Hematopoietic multipotent progenitor cell treated with erythropoietin and hydrocortisone succinate and interleukin-3 and kit ligand, for 15 days (in vitro differentiated cells): ENCODE results near the gene BTF3L4.
A peak's percentile ranks its signal among the peaks of the same experiment; 100 is the strongest.
"Not testable (repeated sequence)": the region's sequence is repeated elsewhere in the genome, so short reads cannot be mapped to it uniquely, and the experiment has no call there.

ENCODE experiments used
- DNase-seq: peaks from one replicate; pipeline ENCODE4 v3.0.0-alpha.2; 2015; ENCODE audit warnings: low spot score

Gene BTF3L4

DNA sequence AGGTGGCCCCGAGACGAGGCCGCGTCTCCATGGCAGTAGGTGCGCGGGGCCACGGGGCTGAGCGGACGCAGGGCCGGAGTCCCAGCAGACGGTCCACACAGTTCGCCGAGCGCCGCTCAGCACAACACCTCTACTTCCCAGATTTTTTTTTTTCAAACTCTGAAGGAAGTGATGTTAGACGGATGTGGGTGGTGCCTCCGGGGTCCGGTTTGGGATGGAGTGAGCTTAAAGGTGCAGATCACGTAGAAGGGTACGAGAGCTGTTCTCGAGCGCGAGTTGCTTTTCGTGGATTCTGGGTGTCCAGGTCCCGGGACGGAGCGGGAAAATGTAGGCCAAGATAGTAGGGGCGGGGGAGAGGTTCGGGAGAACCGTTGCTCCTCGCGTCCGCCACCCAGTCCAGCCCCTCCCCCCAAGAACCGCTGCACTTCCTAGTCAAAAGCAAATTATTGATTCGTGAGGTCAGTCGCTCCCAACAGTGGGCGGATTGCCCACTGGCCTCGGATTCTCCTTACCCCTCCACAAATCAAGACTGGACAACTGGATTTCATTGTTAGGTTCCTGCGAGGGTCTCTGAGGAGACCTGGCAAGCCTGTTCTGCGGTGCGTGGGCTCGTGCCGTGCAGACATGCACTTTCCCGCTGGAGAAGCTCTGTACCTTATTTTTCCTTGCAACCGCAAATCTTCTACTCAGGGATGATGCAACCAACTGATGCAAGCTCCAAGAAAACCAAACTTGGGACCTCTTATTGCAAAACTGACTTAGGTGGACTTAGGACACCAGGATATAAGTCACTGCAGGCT lies 829 bp upstream of the BTF3L4 start, which contains the start of gene TXNDC12:
Gene TXNDC12, minus strand, starts transcription at position 126 of the 800 bp plus-strand sequence. Its CDS starts 95 bp downstream, at position 31.
- peak; percentile 39 for DNase-seq

DNA sequence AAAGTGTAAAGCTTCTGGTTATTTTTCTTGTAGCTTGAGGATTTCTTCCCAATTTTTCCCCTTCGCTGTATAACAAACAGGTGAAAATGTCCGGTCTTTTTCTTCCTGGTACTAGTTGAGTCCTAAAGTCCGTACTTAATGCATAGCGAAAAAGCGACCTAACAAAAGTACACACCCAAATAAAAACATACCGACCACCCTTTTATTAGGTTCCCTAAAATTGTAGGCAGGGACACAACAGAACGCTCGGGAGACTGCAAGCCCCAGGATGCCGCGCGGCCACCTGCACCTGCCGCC lies 281 bp upstream of the BTF3L4 start:
- DNase-seq, result no peak

DNA sequence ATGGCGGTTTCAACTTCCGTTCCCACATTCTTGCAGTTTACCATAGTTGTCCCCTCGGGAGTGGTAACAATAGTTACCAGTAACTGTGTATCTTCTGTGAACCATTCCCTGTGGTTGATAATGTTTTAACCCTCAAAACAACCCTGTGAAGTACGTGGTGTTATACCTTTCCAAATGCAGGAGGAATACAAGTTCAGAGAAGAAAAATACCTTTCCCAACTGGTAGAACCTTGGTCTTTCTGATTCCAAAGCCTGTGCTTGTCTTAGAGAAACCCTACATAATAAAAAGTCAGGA lies 789 bp downstream of the BTF3L4 start:
- DNase-seq, result no peak

DNA sequence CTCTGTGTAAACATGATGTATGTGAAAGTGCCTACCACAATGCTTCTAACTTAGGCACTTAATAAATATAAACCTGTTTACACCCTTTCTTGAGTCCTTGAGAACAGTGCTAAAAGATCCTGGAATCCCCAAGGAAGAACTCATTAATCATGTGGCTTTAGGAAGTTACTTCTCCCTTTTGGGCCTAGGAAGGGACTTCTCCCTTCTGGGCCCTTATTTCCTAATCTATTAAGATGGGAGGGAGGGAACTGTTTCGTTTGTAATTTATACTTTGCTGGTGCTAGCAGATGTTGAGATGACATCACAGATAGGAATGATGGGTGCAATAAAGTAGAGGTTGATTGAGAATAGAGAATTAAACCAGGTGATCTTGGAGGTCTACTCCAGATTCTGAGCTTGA lies 1.2 kb downstream of the BTF3L4 start:
- no peak for DNase-seq

DNA sequence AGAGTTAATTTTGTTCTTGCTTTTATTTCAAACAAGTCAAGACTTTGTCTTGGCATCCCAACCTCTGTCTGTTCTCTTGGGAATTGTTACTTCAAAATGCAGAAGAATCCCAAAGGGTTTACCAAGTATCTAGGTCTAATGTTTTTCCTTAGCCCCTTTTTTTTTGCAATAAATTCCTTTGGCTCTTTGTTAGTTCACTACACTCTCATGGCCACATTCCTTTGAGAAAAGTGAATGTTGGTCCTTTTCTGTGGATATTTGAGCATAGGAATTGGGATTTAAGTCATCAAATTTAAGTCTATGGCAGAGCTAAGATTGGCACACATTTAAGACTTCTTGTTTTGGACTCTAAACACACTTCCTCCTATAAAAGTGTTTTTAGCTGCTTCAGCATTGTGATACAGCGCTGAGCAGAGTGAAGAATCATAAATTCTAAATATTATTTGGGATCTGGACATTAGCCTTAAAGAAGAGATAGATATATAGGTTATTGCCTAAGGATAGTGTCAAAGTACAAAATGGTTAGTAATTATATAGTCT lies 1.9 kb downstream of the BTF3L4 start:
- DNase-seq, result no peak

DNA sequence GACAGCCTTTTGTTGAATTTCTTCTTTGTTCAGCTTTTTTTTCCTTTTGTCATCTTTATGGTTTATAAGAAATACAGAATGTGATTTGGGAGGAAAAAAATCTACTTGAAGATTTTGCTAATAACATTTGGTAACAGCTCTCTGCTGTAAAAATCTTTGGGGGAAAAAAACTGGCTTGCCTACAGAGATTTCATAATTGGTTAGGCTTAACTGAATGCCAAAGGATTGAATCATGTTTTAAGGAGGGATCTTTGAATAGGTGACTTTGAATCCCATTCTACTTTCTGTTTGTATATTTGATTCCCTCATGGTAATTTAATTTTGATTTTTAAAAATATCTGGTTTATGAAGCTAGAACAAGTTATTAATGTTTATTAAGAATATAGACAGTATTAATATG lies 3.2 kb downstream of the BTF3L4 start:
- no peak for DNase-seq

DNA sequence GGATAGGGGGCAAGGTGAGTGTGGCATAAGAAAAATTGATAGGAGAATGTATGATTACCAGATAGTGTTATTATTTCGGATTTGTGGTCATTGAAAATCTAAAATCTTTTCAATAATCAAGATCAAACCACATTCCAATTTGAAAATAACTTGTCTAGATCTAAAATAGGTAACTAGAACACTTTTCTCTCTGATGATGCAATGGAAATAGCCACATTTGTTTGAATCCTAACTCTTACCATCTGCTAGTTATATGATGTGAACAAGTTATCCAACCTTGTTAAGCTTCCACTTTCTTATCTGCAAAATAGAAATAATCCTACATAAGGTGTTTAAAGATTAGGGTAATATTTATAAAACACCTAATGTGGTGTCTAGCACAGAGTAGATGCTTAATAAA lies 3.8 kb downstream of the BTF3L4 start:
- no peak for DNase-seq

DNA sequence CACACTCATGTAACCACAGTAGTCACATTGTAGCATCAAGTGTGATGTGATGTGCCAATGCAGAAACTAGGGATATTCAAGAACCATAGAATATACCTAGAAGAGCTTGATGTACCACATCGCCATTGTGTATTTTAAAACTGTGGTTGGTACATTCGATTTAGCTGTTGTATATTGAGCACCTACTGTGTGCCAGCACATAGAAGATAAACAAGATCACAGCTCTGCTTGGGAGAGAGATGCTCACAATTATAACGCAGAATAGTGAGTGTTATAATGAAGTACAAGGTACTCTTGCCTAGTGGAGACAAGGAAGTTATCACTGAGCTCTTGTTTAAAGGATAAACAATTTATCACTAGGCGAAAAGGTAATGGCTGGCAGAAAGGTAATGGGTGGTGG lies 4.7 kb downstream of the BTF3L4 start:
- DNase-seq, result no peak

DNA sequence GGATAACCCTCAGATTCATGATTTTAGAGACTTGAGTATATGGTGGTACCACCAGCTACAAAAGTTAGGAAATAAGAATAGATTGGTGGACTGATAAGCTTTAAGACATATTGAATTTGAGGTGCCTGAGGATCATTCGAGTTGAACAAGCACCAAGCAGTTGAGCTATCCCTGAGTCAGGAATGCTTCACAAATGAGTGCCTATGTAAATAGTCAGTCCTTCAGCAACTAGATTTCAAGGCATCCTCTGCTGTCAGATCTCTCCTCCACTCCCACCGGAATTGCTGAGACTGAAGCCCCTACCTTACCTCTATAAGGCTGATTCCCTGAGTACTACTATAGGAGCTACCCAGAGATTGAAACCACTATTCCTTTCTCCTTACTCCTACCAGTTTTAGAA lies 7.1 kb downstream of the BTF3L4 start:
- no peak for DNase-seq

DNA sequence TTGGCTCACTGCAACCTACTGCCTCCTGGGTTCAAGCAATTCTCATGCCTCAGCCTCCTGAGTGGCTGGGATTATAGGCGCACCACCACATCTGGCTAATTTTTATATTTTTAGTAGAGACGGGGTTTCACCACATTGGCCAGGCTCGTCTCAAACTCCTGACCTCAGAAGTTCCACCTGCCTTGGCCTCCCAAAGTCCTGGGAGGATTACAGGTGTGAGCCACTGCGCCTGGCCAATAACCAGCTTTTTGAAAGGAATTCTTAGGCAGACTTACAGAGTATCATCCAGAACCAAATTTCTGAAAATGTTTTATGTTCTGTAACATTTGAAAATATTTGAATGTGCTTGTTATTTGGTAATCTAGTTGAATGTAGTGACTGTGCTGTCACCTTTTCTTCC lies 14.6 kb downstream of the BTF3L4 start:
- DNase-seq, result no peak

DNA sequence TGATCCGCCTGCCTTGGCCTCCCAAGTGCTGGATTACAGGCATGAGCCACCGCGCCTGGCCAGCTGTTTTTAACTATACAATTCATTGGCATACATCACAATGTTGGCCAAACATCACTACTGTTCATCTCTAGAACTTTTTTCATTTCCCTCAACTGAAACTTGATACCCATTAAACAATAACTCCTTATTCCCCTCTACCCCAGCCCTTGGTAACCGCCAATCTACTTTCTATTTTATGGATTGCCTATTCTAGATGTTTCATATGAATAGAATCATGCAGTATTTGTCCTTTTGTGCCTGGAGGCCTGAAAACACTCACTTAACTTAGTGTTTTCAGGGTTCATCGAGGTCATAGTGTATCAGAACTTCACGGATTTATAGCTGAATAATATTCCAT lies 16.2 kb downstream of the BTF3L4 start:
- no peak for DNase-seq

DNA sequence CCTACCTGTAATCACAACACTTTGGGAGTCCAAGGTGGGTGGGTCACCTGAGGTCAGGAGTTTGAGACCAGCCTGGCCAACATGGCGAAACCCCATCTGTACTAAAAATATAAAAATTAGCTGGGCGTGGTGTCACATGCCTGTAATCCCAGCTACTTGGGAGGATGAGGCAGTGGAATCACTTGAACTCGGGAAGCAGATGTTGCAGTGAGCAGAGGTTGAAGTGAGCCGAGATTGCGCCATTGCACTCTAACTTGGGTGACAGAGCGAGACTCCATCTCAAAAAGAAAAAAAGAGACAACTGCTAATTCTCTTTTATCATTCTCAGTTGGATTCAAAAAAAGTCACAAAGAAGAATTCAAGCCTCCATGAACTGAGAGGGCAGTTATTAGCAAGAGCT lies 21.2 kb downstream of the BTF3L4 start:
- DNase-seq, result not testable (repeated sequence)

DNA sequence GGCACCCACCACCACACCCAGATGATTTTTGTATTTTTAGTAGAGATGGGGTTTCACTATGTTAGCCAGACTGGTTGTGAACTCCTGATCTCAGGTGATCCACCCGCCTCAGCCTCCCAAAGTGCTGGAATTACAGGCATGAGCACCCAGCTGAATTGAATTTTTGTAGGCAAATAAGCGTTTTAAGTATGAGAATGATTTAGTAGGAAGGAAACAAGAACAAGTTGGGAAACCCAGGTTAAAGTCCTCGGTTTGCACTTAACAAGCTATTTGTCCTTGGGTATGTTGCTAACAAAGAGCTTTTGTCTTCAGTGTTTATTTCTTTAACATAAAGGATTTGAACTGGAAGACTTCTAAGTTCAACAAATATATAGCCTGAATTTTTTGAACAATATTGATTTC lies 23.9 kb downstream of the BTF3L4 start:
- no peak for DNase-seq

DNA sequence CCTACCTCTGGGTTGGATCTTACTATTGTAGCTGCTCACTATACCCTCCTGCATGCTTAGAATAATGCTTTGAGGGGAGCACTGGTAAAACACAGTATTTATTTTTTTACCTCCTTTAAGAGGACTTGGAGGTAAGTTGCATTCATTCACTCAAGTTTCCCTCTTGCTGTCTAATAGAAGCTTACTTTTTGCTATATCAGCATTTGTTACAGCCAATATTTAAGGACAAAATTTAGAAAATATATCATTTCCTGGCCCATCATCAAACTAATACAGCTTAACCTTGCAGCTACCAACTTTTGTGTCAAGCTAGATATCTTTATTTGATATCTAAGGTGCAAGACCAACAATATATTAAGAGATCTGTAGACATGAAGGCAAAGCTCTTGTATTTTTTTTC lies 31.8 kb downstream of the BTF3L4 start:
- not testable (repeated sequence) for DNase-seq

DNA sequence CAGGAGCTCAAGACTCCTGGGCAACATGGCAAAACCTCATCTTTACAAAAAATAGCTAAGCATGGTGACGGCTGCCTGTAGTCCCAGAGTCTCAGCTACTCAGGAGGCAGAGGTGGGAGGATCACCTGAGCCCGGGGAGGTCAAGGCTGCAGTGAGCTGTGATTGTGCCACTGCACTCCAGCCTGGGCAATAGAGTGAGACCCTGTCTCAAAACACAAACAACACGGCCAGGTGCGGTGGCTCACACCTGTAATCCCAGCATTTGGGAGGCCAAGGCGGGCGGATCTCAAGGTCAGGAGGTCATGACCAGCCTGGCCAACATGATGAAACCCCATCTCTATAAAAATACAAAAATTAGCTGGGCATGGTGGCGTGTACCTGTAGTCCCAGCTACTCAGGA lies 38.2 kb downstream of the BTF3L4 start:
- DNase-seq, result not testable (repeated sequence)

DNA sequence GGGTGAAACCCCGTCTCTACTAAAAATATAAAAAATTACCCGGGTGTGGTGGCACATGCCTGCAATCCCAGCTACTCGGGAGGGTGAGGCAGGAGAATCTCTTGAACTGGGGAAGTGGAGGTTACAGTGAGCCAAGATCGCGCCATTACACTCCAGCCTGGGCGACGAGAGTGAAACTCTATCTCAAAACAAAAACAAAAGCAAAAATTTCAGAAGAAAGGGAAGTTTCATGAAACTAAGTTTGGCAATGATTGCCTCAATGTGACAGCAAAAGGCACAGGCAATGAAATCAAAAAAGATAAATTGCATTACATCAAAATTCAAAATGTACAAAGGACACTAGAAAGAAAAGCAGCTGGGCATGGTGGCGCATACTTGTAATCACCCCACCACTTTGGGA lies 40.1 kb downstream of the BTF3L4 start:
- DNase-seq, result no peak

DNA sequence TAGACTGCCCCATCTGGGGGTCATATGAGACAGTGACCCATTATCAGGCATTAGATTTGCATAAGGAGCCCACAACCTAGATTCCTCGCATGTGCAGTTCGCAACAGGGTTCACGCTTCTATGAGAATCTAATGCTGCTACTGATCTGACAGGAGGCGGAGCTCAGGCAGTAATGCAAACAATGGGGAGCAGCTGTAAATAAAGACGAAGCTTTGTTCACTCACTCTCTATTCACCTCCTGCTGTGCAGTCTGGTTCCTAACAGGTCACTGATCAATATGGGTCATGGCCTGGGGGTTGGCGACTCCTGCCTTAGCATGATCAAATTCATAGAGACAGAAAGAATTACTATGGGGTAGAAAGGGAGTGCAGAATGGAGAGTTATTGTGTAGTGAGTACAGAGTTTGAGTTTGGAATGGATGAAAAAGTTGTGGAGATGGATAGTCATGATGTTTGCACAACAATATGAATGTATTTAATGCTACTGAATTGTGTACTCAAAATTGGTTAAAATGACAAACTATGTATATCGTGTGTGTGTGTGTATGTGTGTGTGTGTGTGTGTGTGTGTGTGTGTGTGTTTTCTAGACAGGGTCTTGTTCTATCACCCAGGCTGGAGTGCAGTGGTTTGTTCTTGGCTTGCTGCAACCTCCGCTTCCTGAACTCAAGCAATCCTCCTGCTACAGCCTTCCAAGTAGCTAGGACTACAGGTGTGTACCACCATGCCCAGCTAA lies 42.2 kb downstream of the BTF3L4 start:
- DNase-seq, result no peak

DNA sequence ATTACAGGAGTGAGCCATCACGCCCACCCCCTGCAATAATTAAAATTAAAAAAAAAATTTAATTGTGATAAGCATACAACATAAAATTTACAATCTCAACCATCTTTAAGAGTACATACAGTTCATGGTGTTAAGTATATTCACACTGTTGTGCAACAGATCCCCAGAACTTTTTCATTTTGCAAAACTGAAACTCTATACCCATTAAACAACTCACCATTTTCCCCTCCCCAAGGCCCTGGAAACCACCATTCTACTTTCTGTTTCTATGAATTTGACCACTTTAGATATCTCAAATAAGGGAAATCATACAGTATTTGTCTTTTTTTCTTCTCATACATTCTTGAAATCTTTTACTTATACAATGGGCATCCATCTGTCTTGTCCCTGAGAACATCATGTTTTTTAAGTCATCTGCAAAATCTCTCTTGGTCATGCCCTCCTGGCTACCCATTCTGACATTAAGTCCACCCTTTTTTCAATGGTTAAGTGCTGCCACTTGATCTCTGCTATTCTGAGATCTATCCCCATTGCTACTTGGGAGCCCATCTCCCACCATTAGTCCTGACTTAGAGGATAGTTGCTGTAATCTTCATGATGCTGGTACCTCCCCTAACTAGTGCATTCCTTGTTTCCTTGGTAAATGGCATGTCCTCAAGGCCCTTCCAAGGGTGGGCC lies 46.4 kb downstream of the BTF3L4 start:
- DNase-seq, result no peak

DNA sequence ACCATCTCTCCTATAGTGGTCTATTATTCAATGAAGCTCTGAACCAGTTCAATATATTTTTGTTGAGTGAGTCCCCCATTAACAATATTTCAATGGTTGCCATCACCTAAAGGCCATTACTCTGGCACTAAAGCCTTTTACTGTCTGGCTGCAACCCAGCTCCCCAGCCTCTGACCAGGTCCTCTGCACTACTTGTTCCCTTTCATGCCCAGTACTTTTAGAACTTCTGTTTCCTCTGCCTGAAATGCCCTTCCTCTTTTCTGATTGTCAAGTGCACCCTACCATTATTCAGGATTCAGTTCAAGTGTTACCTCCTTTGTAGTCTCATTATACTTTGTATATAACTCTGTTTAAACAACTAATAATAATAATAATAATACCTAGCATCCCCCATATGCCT lies 55.4 kb downstream of the BTF3L4 start:
- no peak for DNase-seq

DNA sequence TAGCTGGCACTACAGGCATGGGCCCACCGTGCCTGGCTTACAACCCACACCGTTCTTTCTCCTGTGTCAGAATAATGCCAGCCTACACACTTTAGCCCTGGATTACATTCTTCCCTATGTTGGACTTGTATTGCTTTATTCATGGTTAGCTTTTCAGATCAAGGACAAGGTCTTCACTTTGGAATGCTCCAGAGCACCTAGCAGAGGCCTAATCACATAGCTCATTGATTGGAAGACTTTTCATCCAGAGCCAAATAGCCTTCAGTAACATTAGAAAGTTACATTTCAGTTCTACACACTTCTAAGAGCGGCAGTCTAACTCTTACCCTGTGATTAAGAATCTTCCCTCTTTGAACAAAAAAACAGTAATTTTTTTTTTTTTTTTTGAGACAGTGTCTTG lies 56.4 kb downstream of the BTF3L4 start:
- no peak for DNase-seq

DNA sequence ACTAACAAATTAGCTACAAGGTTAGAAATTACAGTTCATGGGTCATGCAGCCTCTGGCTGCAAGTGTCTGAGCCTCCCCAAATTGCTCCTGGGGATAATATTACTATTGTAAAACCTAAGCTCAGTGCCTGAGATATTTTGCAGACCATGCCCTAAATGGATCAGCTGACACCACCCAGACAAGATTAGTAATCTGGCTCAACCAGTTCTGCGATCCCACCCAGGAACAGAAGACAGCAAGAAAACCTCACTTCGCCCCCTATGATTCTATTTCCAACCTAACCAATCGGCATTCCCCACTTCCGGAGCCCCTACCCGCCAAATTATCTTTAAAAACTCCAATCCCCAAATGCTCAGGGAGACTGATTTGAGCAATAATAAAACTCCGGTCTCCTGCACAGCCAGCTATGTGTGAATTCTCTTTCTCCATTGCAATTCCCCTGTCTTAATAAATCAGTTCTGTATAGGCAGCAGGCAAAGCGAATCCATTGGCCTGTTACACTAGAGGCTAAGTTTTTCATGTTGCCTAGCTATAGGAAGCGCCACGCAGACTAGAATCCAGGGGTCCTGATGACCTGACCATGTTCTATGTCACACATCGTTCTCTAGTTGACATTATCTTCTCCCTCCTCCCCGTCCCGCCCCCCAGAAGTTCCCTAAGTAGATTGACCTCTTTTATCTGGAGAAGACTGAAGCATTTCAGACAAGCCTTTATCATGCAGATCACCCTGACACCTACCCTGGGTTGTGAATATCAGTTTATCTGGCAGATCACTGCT lies 63.4 kb downstream of the BTF3L4 start:
- DNase-seq, result no peak

DNA sequence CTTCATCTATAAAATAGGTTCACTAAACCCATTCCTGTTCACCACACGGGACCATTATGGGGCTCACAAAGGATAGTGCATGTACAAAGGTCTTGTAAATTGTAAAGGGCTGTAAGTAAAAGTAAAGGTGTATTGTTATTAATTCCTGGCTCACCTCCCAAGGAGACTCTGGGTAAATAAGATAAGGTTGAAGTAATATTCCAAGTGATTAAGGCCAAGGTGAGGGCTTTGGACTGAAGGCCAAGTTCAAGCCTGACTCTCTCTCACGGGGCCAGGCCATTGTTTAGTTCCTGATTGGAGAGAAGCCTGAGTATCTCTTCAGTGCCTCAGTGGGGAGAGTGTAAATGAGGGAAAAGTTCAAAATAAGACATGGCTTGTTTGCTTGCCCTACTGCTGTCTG lies 66.3 kb downstream of the BTF3L4 start:
- no peak for DNase-seq
